ENCODE measurements around the gene DDR2.

Gene DDR2

DNA sequence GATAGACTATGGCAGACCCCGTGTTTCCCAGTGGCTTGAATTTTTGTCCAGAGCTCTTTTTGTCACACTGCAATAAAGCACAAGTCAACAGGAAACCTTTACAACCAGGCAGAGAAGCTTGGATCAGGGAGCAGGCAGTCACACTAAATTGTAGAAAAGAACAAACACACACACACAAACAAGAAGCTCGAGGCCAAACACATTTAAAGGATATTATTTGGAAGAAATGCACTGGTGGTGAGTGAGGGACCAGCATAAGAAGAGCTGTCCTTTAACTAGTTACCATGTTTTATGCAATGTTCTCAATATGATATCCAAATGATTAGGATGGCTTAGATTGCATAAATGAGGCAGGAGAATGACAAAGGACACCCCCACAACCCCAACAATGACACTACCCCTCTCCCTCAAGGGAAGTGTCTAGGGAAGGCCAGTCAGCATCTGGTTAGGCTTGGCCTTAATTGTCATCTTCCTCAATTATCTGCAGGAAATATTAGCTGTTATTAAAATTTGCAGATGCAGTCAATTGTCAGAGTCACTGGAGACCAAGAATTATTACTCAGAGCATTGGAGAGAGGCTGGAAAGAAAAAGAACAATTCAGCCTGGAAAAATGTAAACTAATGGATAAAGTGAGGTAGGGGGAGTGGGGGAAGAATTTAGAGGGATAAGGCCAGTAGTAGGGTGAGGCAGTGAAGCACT, 35.3 kb downstream of the DDR2 start:
- H2AK5ac ChIP-seq (ENCODE audit: low read depth, low read length), result no peak overlapping the region
- no peaks in the 10 kb centered on the region for H3K27me3 ChIP-seq (ENCODE audit: control insufficient read depth in 3 of 3, insufficient read depth in 3 of 3, low read depth in 1 of 3, low read length in 3 of 3)
- no CpG with 5 or more reads among the region's 2 CpGs for WGBS, 2 donors (ENCODE audit: extremely low coverage in 2 of 2, insufficient read length in 2 of 2, insufficient replicate concordance in 1 of 2)
- peaks cover 0 to 5% of the 10 kb centered on the region in 2 donors for H3K4me1 ChIP-seq (ENCODE audit: control insufficient read depth in 2 of 2, insufficient read depth in 1 of 2, low read depth in 1 of 2, low read length in 2 of 2)
- H2BK15ac ChIP-seq (ENCODE audit: low read length), result no peak overlapping the region
- no peaks in the 10 kb centered on the region for H3K9me3 ChIP-seq (replicated peaks in 1 of 2; ENCODE audit: control insufficient read depth in 2 of 2, insufficient read depth in 1 of 2, low read depth in 1 of 2, low read length in 2 of 2)
- no peak overlapping the region for H2BK120ac ChIP-seq (ENCODE audit: low read depth, low read length)
- H3K36me3 ChIP-seq (replicated peaks in 1 of 2; ENCODE audit: control insufficient read depth in 2 of 2, insufficient read depth in 2 of 2, low read length in 2 of 2), result no peaks in the 10 kb centered on the region
- H2BK5ac ChIP-seq (ENCODE audit: low read length), result no peak overlapping the region
- H3K79me1 ChIP-seq (ENCODE audit: low read depth, low read length), result no peaks in the 10 kb centered on the region
- no peak overlapping the region for H3K4me3 ChIP-seq (ENCODE audit: low read length in 2 of 2)
- H4K91ac ChIP-seq (ENCODE audit: low read depth, low read length, poor library complexity), result no peak overlapping the region
- H3K4ac ChIP-seq (ENCODE audit: low read length), result no peak overlapping the region
- no peak overlapping the region for H3K4me2 ChIP-seq (ENCODE audit: insufficient read depth, low read length, poor library complexity, severe bottlenecking)
- peak overlapping the region; percentile 0 for H2AFZ ChIP-seq (ENCODE audit: low read length)
- no peak overlapping the region for H3K18ac ChIP-seq (ENCODE audit: low read length)
- H3K23ac ChIP-seq (ENCODE audit: low read depth, low read length, poor library complexity), result no peak overlapping the region
- no peak overlapping the region for H3K27ac ChIP-seq (replicated peaks; ENCODE audit: low read length)
- H4K8ac ChIP-seq (ENCODE audit: low read depth, low read length), result no peak overlapping the region
- H3K9ac ChIP-seq (ENCODE audit: low read depth, low read length, poor library complexity), result no peak overlapping the region
- DNase-seq (ENCODE audit: low spot score), result no peak
- H2BK12ac ChIP-seq (ENCODE audit: low read length), result no peak overlapping the region
- no peak overlapping the region for H3K14ac ChIP-seq (ENCODE audit: low read length)

DNA sequence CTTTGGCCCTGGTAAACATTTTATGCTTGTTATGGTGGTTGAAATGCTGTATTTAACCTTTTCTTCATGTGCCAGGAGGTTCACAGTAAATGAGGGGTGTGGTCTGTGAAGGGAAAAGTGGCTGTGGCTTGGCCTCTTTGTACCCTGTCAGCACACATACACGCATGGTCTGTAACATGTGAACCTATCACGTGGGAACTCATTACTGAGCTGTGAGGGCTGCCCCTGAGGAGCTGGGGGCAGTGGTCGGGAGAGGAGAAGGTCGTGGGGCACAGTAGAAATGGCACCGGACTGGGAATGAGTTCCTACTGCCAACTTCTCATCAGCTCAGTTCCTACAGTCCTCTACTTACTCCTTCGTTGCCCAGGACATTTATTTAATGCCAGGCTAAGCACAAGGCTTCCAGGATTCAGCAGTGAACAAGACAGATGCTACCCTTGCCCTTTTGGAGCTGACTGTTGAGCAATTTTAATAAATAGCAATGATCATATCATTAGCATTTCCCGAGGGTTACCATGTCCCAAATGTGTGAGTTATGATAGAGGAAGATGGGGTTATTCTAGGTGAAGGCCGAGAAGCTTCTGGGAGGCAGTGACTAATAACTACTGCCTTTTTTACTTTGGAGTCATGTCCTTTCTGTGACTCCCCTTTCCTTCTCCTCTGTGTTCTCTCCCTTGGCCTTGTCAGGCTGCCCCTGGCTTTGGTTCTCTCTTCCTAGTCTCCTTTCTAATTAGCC, 38.8 kb downstream of the DDR2 start:
- Histone ChIP-seq H3K36me3 (replicated peaks in 1 of 2; ENCODE audit: control insufficient read depth in 2 of 2, insufficient read depth in 2 of 2, low read length in 2 of 2) (no peaks in the 10 kb centered on the region), H3K27ac (replicated peaks; ENCODE audit: low read length) (no peak overlapping the region), H3K4me1 (ENCODE audit: control insufficient read depth in 2 of 2, insufficient read depth in 1 of 2, low read depth in 1 of 2, low read length in 2 of 2) (no peaks in the 10 kb centered on the region), H2BK12ac (ENCODE audit: low read length) (no peak overlapping the region), H3K9ac (ENCODE audit: low read depth, low read length, poor library complexity) (no peak overlapping the region), H3K79me1 (ENCODE audit: low read depth, low read length) (no peaks in the 10 kb centered on the region), H2BK5ac (ENCODE audit: low read length) (no peak overlapping the region), H2BK15ac (ENCODE audit: low read length) (no peak overlapping the region), H3K18ac (ENCODE audit: low read length) (no peak overlapping the region), H4K8ac (ENCODE audit: low read depth, low read length) (no peak overlapping the region), H3K14ac (ENCODE audit: low read length) (no peak overlapping the region), H3K4me2 (ENCODE audit: insufficient read depth, low read length, poor library complexity, severe bottlenecking) (no peak overlapping the region), H3K4ac (ENCODE audit: low read length) (no peak overlapping the region), H3K4me3 (ENCODE audit: low read length in 2 of 2) (no peak overlapping the region), H3K27me3 (ENCODE audit: control insufficient read depth in 3 of 3, insufficient read depth in 3 of 3, low read depth in 1 of 3, low read length in 3 of 3) (no peaks in the 10 kb centered on the region), H2AFZ (ENCODE audit: low read length) (no peak overlapping the region), H3K9me3 (replicated peaks in 1 of 2; ENCODE audit: control insufficient read depth in 2 of 2, insufficient read depth in 1 of 2, low read depth in 1 of 2, low read length in 2 of 2) (no peaks in the 10 kb centered on the region), H3K23ac (ENCODE audit: low read depth, low read length, poor library complexity) (peak overlapping the region; percentile 28), H2BK120ac (ENCODE audit: low read depth, low read length) (no peak overlapping the region), H2AK5ac (ENCODE audit: low read depth, low read length) (no peak overlapping the region), H4K91ac (ENCODE audit: low read depth, low read length, poor library complexity) (no peak overlapping the region)
- WGBS, 2 donors (ENCODE audit: extremely low coverage in 2 of 2, insufficient read length in 2 of 2, insufficient replicate concordance in 1 of 2), result no CpG with 5 or more reads among the region's 8 CpGs
- no peak for DNase-seq (ENCODE audit: low spot score)

DNA sequence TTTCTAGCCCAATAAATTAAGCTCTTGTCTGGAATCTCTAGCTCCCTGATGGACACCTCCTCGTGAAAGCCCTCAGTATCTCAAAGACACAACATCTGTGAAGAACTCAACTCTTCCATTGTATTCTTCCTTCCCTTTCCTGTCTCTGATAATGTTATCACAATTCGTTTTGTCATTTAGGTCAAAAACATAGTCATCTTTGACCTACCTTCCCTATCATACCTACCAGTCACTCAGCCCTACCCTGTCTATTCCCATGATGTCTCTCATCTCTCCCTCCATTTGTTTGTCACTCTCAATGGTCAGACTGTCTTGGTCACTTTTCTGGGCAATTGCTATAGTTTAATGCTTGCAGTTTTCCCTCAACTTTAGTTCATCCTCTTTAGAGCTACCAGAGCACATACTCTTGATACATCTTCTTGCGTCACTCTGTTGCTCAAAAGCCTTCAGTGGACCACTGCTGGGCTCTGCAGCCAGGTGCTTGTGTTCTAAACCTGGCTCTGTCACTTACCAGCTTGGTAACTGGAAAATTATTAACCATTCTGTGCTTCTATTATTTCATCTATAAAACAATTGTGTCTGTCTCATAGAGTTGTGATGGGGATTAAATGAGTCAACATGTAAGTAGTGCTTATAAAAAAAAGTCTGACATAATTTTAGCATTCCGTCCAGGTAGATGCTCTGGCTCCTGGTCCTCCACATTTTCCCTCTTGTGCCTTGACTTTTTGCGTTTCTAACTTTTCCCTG, 39.6 kb downstream of the DDR2 start:
- Histone ChIP-seq H3K36me3 (replicated peaks in 1 of 2; ENCODE audit: control insufficient read depth in 2 of 2, insufficient read depth in 2 of 2, low read length in 2 of 2) (no peaks in the 10 kb centered on the region), H3K79me1 (ENCODE audit: low read depth, low read length) (no peaks in the 10 kb centered on the region), H2AFZ (ENCODE audit: low read length) (no peak overlapping the region), H4K91ac (ENCODE audit: low read depth, low read length, poor library complexity) (no peak overlapping the region), H2BK120ac (ENCODE audit: low read depth, low read length) (no peak overlapping the region), H3K4me3 (ENCODE audit: low read length in 2 of 2) (no peak overlapping the region), H3K18ac (ENCODE audit: low read length) (no peak overlapping the region), H3K4ac (ENCODE audit: low read length) (no peak overlapping the region), H3K9ac (ENCODE audit: low read depth, low read length, poor library complexity) (no peak overlapping the region), H3K9me3 (replicated peaks in 1 of 2; ENCODE audit: control insufficient read depth in 2 of 2, insufficient read depth in 1 of 2, low read depth in 1 of 2, low read length in 2 of 2) (no peaks in the 10 kb centered on the region), H2BK15ac (ENCODE audit: low read length) (no peak overlapping the region), H2AK5ac (ENCODE audit: low read depth, low read length) (no peak overlapping the region), H3K4me2 (ENCODE audit: insufficient read depth, low read length, poor library complexity, severe bottlenecking) (no peak overlapping the region), H3K14ac (ENCODE audit: low read length) (no peak overlapping the region), H2BK12ac (ENCODE audit: low read length) (no peak overlapping the region), H3K4me1 (ENCODE audit: control insufficient read depth in 2 of 2, insufficient read depth in 1 of 2, low read depth in 1 of 2, low read length in 2 of 2) (no peaks in the 10 kb centered on the region), H2BK5ac (ENCODE audit: low read length) (no peak overlapping the region), H3K27me3 (ENCODE audit: control insufficient read depth in 3 of 3, insufficient read depth in 3 of 3, low read depth in 1 of 3, low read length in 3 of 3) (no peaks in the 10 kb centered on the region), H4K8ac (ENCODE audit: low read depth, low read length) (no peak overlapping the region), H3K23ac (ENCODE audit: low read depth, low read length, poor library complexity) (no peak overlapping the region), H3K27ac (replicated peaks; ENCODE audit: low read length) (no peak overlapping the region)
- no CpG with 5 or more reads among the region's 5 CpGs for WGBS, 2 donors (ENCODE audit: extremely low coverage in 2 of 2, insufficient read length in 2 of 2, insufficient replicate concordance in 1 of 2)
- DNase-seq (ENCODE audit: low spot score), result no peak
